Thyroid gland (tissue), 4 donors: Measurements from ENCODE around the gene RBP2. TPM values are rescaled to one million over a fixed set of nuclear protein-coding genes. Genes with fewer than 3 reads are reported as not detected.

Source experiments
- DNase-seq, 2 donors: peaks; one replicate each; pipeline ENCODE4 v3.0.0-alpha.2; 2019
- H3K27ac ChIP-seq, 3 donors: fragments of 200-600 bp; sonication (generic); 1 replicate in 2 of 3; 2 replicates in 1 of 3; pipeline ENCODE4 v1.5.1; 2016 to 2019; ENCODE audit warnings: mild to moderate bottlenecking in 1 of 3, moderate library complexity in 1 of 3
- H3K27me3 ChIP-seq: fragments of 200-600 bp; sonication (generic); one replicate; pipeline ENCODE4 v1.5.1; 2019
- H3K36me3 ChIP-seq, 2 donors: fragments of 200-600 bp; sonication (generic); one replicate each; pipeline ENCODE4 v1.5.1; 2016 to 2019
- H3K4me1 ChIP-seq, 2 donors: fragments of 200-600 bp; sonication (generic); one replicate each; pipeline ENCODE4 v1.5.1; 2017 to 2019
- H3K4me3 ChIP-seq, 3 donors: fragments of 200-600 bp; sonication (generic); replicated peaks in 1 of 3; 1 replicate in 2 of 3; 2 replicates in 1 of 3; pipeline ENCODE4 v1.5.1; 2016; ENCODE audit warnings: mild to moderate bottlenecking in 1 of 3
- H3K9me3 ChIP-seq: fragments of 200-600 bp; sonication (generic); one replicate; pipeline ENCODE4 v1.5.1; 2017
- CTCF ChIP-seq, 6 experiments: fragments of 200-600 bp in 3 of 6; fragments of 450-650 bp in 3 of 6; sonication (generic) in 3 of 6; IDR thresholded peaks; one replicate each; pipeline ENCODE4 v1.5.1; 2016 to 2019; ENCODE audit warnings: antibody characterized with exemption in 6 of 6, mild to moderate bottlenecking in 2 of 6, inconsistent platforms in 1 of 6, moderate library complexity in 1 of 6
- POLR2A ChIP-seq, 2 donors: fragments of 450-650 bp; IDR thresholded peaks; one replicate each; pipeline ENCODE4 v1.6.1; 2017; ENCODE audit warnings: antibody characterized with exemption in 2 of 2, mild to moderate bottlenecking in 2 of 2, moderate library complexity in 1 of 2
- WGBS, 2 donors: methylation state at CpG; one replicate each; pipeline ENCODE4 v1.1.5; 2017; 5-methylcytosine and 5-hydroxymethylcytosine counted together
- intact Hi-C: fragments of 100-400 bp; cut with DNase I; formaldehyde crosslinking; loops from one replicate; pipeline ENCODE4 v1.15.1; 2023
- total RNA-seq, 4 donors: library from RNA; depleted of rRNA; stranded (reverse); fragments of >200 nt; gene quantifications; one replicate each; pipeline ENCODE4 v1.2.3, GENCODE V29; 2016

RBP2 gene
- total RNA-seq, 4 donors from 2014 or later = not detected

- H3K9me3 ChIP-seq = no peaks in the 10 kb centered on the region
- intact Hi-C loops = no loop called here
- no peak for DNase-seq
- H3K4me1 ChIP-seq = no peaks in the 10 kb centered on the region
- TF ChIP-seq CTCF (IDR thresholded peaks at IDR 0.05) = no peak
- no peak for TF ChIP-seq POLR2A (IDR thresholded peaks at IDR 0.05)
- no peak overlapping the region for H3K27ac ChIP-seq
- H3K27me3 ChIP-seq = no peaks in the 10 kb centered on the region
- no peak overlapping the region for H3K4me3 ChIP-seq
- H3K36me3 ChIP-seq = no peaks in the 10 kb centered on the region
- WGBS, 2 donors = 53 to 81% methylated on average over 5 of the region's 5 CpGs
Measured at GRCh38 chr3:139517321-139518065, 41.2 kb upstream of the RBP2 start.

GRCh38 chr3:139514741-139515140 is 38.4 kb upstream of the RBP2 start:
- no peaks in the 10 kb centered on the region for H3K9me3 ChIP-seq
- no peaks in the 10 kb centered on the region for H3K27me3 ChIP-seq
- no peak for TF ChIP-seq CTCF (IDR thresholded peaks at IDR 0.05)
- no peak for TF ChIP-seq POLR2A (IDR thresholded peaks at IDR 0.05)
- no peak overlapping the region for H3K4me3 ChIP-seq
- H3K36me3 ChIP-seq = no peaks in the 10 kb centered on the region
- no peak overlapping the region for H3K27ac ChIP-seq
- no peak for DNase-seq
- 91 to 95% methylated on average over 4 of the region's 4 CpGs for WGBS, 2 donors
- no peaks in the 10 kb centered on the region for H3K4me1 ChIP-seq
- intact Hi-C loops = no loop called here

- Histone ChIP-seq H3K4me3 (no peak overlapping the region), H3K4me1 (no peaks in the 10 kb centered on the region), H3K27me3 (no peaks in the 10 kb centered on the region), H3K9me3 (no peaks in the 10 kb centered on the region), H3K27ac (no peak overlapping the region), H3K36me3 (no peaks in the 10 kb centered on the region)
- TF ChIP-seq POLR2A (IDR thresholded peaks at IDR 0.05) (no peak), CTCF (IDR thresholded peaks at IDR 0.05) (no peak)
- 0 to 96% methylated on average over 1 of the region's 1 CpG for WGBS, 2 donors
- intact Hi-C loops = no loop called here
- no peak for DNase-seq
Measured at GRCh38 chr3:139509631-139510030, 33.3 kb upstream of the RBP2 start.

- H3K27me3 ChIP-seq = no peaks in the 10 kb centered on the region
- no peaks in the 10 kb centered on the region for H3K36me3 ChIP-seq
- no peaks in the 10 kb centered on the region for H3K9me3 ChIP-seq
- H3K4me3 ChIP-seq = no peak overlapping the region
- no peaks in the 10 kb centered on the region for H3K4me1 ChIP-seq
- intact Hi-C loops = no loop called here
- DNase-seq = no peak
- H3K27ac ChIP-seq = no peak overlapping the region
- no peak for TF ChIP-seq POLR2A (IDR thresholded peaks at IDR 0.05)
- TF ChIP-seq CTCF (IDR thresholded peaks at IDR 0.05) = no peak
- WGBS, 2 donors = 30 to 67% methylated on average over 2 of the region's 2 CpGs
Measured at GRCh38 chr3:139506766-139507165, 30.4 kb upstream of the RBP2 start.

- no peak overlapping the region for H3K27ac ChIP-seq
- no peaks in the 10 kb centered on the region for H3K4me1 ChIP-seq
- intact Hi-C loops = no loop called here
- no peak for DNase-seq
- H3K9me3 ChIP-seq = no peaks in the 10 kb centered on the region
- WGBS, 2 donors = 89 to 97% methylated on average over 2 of the region's 2 CpGs
- H3K4me3 ChIP-seq = no peak overlapping the region
- H3K27me3 ChIP-seq = no peaks in the 10 kb centered on the region
- TF ChIP-seq POLR2A (IDR thresholded peaks at IDR 0.05) (no peak), CTCF (IDR thresholded peaks at IDR 0.05) (no peak)
- no peaks in the 10 kb centered on the region for H3K36me3 ChIP-seq
Measured at GRCh38 chr3:139505829-139506386, 29.6 kb upstream of the RBP2 start.
